T1000 (cell line): Measurements from ENCODE around the gene C4orf54.

Experiments
- DNase-seq: peaks from one replicate; lab custom pipeline; 2025; ENCODE audit warnings: mixed read lengths; lab: John Stamatoyannopoulos, UW

Gene C4orf54

GRCh38 chr4:99617374-99617773 is 40.3 kb downstream of the C4orf54 start:
- DNase-seq: no peak

DNA sequence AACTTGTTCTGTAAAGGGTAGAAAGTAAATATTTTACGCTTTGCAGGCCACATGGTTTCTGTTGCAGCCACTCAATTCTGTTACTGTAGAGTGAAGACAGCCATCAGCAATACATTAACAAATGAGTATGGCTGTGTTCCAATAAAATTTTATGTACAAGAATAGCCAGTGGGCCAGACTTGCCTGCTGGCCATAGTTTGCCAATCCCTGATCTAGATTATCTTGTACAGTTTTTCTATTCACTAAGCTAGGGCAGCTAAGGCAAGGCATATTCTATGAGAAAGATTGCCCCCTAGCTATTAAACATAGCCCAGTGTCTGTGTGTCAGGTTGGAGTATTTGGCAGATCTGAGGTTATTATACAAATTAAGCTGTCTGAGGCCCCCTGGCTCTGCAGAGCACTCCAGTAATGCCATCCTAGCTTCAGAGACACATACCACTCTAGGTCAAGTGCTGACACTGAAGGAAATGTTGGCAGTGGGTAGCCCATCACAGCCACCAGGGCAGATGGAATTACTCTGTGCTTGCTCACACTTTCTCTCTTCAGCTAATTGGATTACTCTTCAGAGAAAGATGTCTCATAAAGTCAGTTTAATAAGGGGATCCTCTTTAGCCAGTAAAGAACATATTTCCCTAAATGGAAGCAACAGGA is 42.3 kb downstream of the C4orf54 start:
- DNase-seq: no peak

DNA sequence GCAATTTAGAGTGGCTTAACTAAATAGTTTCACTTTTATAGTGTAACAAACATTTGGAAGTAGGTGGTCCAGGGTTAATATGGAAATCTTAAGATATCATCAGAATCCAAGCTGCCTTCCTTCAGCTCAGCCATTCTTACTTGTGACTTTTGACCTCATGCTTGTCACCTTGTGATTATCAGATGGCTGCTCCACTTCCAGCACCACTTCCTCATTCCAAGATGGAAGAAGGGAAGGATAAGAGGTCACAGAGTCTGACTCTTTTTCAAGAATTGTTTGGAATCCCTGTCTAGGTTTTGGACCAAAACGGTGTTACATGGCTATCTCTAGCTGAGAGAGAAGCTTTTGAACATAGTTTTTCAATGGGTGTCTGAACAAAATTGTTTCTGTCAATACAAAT is 43.1 kb downstream of the C4orf54 start:
- DNase-seq: no peak

GRCh38 chr4:99612704-99613103 is 44.9 kb downstream of the C4orf54 start:
- DNase-seq: no peak

DNA sequence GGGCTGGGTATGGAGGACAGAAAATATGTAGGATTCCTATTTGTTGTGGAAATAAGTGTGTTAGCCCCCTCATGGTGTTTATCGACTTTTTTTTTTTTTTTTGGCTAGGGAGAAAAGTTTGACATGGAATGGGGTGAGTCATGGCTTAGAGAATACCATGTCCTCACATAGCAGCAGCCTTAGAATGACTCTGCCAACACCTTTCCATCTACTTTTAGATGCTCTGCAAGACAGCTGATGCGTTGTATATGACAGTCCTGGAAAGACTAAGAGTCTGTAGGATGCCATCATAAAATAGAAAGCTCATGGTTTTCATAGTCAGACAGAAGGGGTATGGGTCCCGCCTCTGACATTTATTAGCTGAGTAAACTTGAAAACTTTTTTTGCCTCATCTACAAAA is 45.3 kb downstream of the C4orf54 start:
- DNase-seq: no peak

GRCh38 chr4:99610605-99611175 is 46.9 kb downstream of the C4orf54 start:
- no peak for DNase-seq

- DNase-seq: no peak
Observed at GRCh38 chr4:99608417-99608816, 49.2 kb downstream of the C4orf54 start.
